AG10803 (cell line): Measurements from ENCODE around the gene TMEM239.

Source experiments
- DNase-seq: peaks from one replicate; pipeline ENCODE4 v3.0.0; 2010; ENCODE audit warnings: low read depth
- H3K4me3 ChIP-seq: 2 replicates; pipeline ENCODE4 v1.5.1; 2011; ENCODE audit warnings: mild to moderate bottlenecking, low read length, control low read depth
- TF ChIP-seq, protein P1 (sequence below): conservative IDR thresholded peaks from 2 replicates; pipeline ENCODE4 v1.5.1; 2011; ENCODE audit warnings: mild to moderate bottlenecking, low read length, control low read depth, inconsistent platforms

The TMEM239 gene

GRCh38 chr20:2815242-2815900 is 793 bp upstream of the TMEM239 start:
- DNase-seq, result no peak
- TF ChIP-seq, protein P1, sequence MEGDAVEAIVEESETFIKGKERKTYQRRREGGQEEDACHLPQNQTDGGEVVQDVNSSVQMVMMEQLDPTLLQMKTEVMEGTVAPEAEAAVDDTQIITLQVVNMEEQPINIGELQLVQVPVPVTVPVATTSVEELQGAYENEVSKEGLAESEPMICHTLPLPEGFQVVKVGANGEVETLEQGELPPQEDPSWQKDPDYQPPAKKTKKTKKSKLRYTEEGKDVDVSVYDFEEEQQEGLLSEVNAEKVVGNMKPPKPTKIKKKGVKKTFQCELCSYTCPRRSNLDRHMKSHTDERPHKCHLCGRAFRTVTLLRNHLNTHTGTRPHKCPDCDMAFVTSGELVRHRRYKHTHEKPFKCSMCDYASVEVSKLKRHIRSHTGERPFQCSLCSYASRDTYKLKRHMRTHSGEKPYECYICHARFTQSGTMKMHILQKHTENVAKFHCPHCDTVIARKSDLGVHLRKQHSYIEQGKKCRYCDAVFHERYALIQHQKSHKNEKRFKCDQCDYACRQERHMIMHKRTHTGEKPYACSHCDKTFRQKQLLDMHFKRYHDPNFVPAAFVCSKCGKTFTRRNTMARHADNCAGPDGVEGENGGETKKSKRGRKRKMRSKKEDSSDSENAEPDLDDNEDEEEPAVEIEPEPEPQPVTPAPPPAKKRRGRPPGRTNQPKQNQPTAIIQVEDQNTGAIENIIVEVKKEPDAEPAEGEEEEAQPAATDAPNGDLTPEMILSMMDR, result no peak
- H3K4me3 ChIP-seq, result no peak overlapping the region

GRCh38 chr20:2816583-2817340 is 598 bp downstream of the TMEM239 start:
- H3K4me3 ChIP-seq, result no peak overlapping the region
- TF ChIP-seq, protein P1, result no peak
- no peak for DNase-seq

DNA sequence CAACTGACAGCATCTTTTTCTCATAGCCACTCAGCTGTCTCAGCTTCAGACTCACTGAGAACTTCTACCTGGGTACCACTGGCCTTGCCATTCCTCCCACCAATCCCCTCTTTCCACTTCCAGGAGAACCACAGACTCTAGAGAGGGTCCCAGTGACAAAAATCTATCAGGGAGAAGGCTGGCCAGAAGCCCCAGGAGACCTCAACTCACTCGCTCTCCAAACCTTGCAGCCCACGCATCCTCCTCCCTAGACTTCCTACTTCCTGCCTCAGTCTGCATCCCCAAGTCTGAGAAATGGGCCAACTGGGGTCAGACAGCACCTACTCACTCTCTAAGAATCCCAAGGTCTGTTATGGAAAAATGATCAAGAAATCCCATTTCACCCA is 1.2 kb downstream of the TMEM239 start:
- TF ChIP-seq, protein P1, result no peak
- H3K4me3 ChIP-seq, result no peak overlapping the region
- no peak for DNase-seq

DNA sequence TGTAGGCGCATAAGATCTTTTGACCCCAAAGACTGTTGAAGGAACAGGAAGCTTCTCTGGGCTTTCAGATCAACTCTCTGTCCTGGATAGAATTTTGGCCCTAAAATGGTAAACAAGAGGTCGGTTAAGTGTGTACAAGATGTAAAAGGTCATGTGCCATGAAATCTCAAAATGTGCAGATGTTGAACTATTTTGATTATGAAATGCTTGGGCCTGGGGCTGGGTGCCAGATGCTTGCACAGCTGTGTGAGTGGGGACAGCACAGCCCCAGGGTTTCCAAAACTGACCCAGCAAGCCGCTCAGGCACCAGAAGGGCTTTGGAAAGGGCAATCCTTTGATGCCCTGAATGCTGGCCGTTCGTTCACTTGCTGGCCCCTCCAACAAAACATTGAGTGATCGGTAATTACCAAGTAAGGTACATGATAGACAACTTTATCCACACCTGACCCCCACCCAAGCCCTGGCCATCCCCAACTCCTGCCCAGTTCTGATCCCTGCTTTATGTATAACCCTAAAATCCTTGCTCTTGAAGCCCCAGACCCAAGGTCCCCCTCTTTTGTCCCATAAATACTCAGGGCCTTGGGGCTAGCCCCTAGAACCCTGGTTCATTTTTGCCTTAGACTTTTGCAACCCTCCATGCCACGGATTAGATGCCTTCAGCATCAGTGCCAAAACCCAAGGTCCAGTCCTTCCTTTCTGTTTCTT is 1.9 kb downstream of the TMEM239 start:
- DNase-seq, result peak; percentile 23
- TF ChIP-seq, protein P1, result no peak
- H3K4me3 ChIP-seq, result no peak overlapping the region

- H3K4me3 ChIP-seq, result no peak overlapping the region
- DNase-seq, result peak; percentile 33
- TF ChIP-seq, protein P1, result no peak
These were observed 4.1 kb downstream of the TMEM239 start for GRCh38 chr20:2820084-2820895.

GRCh38 chr20:2820896-2821869 is 5.0 kb downstream of the TMEM239 start:
- DNase-seq, result no peak
- TF ChIP-seq, protein P1, result no peak
- no peak overlapping the region for H3K4me3 ChIP-seq
